Cardiac muscle cell (in vitro differentiated cells and primary cell): ENCODE results near the gene PBX4. TPM values are rescaled to one million over a fixed set of nuclear protein-coding genes. Genes with fewer than 3 reads are reported as not detected.

Experiments
- DNase-seq, 2 donors: peaks; one replicate each; pipeline versions ENCODE4 v3.0.0 to v3.0.0-alpha.2; 2010 to 2017; ENCODE audit warnings: low read depth in 1 of 2, low spot score in 1 of 2
- H3K27ac ChIP-seq: fragments of 200-600 bp; sonication (generic); 2 replicates; pipeline ENCODE4 v1.5.1; 2016
- H3K27me3 ChIP-seq: fragments of 200-600 bp; sonication (generic); 2 replicates; pipeline ENCODE4 v1.6.0; 2016; ENCODE audit warnings: control low read depth
- H3K36me3 ChIP-seq: fragments of 200-600 bp; sonication (generic); 2 replicates; pipeline ENCODE4 v1.5.1; 2016; ENCODE audit warnings: control low read depth
- H3K4me1 ChIP-seq: fragments of 200-600 bp; sonication (generic); 2 replicates; pipeline ENCODE4 v1.8.1; 2017; ENCODE audit warnings: low read depth, mild to moderate bottlenecking, mixed run types
- H3K4me3 ChIP-seq: fragments of 200-600 bp; sonication (generic); 2 replicates; pipeline ENCODE4 v1.5.1; 2016; ENCODE audit warnings: mild to moderate bottlenecking
- H3K9me3 ChIP-seq: fragments of 200-600 bp; sonication (generic); 2 replicates; pipeline ENCODE4 v1.5.1; 2017; ENCODE audit warnings: low read depth, mild to moderate bottlenecking, control low read depth
- polyA plus RNA-seq: library from polyadenylated mRNA; unstranded; fragments of >200 nt; fragmentation: Nextera tagmentation; extraction: Ambion mirVana; gene quantifications from 2 replicates; pipeline ENCODE4 v1.2.1, GENCODE V29; 2016
- total RNA-seq: library from RNA; depleted of rRNA; stranded (reverse); fragments of >200 nt; gene quantifications from 2 replicates; pipeline ENCODE4 v1.2.3, GENCODE V29; 2016
- TF ChIP-seq, protein P1 (sequence below): IDR thresholded peaks from 2 replicates; pipeline ENCODE4 v1.5.1; 2012; ENCODE audit warnings: low read depth, mild to moderate bottlenecking, low read length

The PBX4 gene
- total and polyA plus RNA-seq, 2 experiments from 2014 or later = 10.9 to 11.8 TPM

DNA sequence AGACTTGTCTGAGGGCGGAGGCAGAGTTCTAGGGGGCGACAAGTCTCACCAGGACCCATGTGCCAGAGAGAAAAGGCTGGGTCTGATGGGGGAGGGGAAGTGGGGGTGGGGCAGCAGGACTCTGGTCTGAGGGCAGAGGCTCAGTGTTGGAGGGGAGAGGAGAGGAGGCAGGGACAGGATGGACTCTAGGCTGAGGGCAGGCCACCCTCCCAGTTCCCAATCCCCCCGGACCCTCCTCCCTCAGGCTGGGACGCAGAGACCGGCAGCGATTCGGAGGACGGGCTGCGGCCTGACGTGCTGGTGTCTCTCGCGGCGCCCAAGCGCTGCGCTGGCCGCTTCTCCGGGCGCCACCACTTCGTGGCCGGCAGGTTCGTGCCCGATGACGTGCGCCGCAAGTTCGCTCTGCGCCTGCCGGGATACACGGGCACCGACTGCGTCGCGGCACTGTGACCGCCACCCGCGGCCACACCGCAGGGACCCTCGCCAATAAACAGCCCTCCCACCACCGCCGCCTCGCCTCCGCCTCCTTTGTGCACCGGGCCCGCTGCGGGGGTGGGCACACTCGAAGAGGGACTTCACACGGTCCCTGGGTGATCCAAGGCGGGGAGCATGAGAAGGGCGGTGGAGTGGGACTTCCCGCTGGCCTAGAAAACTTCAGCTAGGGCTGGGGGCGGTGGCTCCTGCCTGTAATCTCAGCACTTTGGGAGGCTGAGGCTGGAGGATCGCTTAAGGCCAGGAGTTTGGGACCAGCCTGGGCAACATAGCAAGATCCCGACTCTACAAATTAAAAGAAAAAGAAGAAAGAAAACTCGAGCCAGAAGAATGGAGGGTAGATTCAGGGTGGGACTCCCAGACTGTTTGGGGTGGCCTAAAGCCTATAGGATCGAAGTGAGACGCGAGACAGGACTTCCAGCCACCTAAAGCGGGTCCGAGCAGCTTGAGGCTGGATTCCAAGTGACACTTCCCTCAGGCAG, 81.1 kb downstream of the PBX4 start:
- H3K9me3 ChIP-seq = no peaks in the 10 kb centered on the region
- H3K27me3 ChIP-seq = peaks cover 8% of the 10 kb centered on the region
- no peak overlapping the region for H3K4me3 ChIP-seq
- no peak overlapping the region for H3K27ac ChIP-seq
- TF ChIP-seq, protein P1, sequence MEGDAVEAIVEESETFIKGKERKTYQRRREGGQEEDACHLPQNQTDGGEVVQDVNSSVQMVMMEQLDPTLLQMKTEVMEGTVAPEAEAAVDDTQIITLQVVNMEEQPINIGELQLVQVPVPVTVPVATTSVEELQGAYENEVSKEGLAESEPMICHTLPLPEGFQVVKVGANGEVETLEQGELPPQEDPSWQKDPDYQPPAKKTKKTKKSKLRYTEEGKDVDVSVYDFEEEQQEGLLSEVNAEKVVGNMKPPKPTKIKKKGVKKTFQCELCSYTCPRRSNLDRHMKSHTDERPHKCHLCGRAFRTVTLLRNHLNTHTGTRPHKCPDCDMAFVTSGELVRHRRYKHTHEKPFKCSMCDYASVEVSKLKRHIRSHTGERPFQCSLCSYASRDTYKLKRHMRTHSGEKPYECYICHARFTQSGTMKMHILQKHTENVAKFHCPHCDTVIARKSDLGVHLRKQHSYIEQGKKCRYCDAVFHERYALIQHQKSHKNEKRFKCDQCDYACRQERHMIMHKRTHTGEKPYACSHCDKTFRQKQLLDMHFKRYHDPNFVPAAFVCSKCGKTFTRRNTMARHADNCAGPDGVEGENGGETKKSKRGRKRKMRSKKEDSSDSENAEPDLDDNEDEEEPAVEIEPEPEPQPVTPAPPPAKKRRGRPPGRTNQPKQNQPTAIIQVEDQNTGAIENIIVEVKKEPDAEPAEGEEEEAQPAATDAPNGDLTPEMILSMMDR = no peak
- no peak for DNase-seq
- no peaks in the 10 kb centered on the region for H3K4me1 ChIP-seq
- no peaks in the 10 kb centered on the region for H3K36me3 ChIP-seq

DNA sequence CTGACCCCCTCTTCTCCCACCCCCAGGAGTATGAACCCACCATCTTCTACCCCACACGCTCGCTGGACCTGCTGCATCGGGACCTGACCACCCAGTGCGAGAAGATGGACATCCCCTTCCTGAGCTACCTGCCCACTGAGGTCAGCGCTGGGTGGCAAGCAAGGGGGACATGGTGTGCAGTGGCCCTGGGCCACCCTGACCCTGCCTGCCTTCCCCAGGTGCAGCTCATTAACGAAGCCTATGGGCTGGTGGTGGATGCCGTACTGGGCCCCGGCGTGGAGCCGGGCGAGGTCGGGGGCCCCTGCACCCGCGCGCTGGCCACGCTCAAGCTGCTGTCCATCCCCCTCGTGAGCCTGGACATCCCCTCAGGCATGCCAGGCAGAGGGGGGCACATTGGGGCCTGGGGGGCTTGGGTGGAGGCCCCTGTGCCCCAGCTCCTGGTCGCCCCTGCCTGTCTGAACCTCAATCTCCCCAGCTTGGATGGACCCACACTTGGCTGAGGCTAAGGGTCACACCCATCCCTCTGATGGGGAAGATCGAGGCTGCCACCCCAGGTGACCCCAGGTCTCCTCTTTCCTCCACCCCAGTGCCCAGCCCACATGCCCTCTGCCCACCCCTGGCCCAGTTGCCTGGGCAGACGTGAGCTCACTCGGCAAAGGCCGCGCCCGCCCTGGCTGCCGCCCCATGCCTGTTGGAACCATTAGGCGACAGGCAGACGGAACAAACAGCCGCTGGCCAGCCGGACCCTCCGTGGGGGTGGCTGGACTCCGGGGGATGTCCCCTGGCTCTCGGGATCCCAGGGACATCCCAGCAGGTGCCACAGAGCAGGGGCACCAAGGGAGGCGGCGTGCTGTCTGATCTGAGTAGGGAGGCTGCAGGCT, 82.9 kb downstream of the PBX4 start:
- TF ChIP-seq, protein P1 = no peak
- no peak for DNase-seq
- H3K4me1 ChIP-seq = no peaks in the 10 kb centered on the region
- no peaks in the 10 kb centered on the region for H3K9me3 ChIP-seq
- H3K4me3 ChIP-seq = no peak overlapping the region
- peaks cover 8% of the 10 kb centered on the region for H3K27me3 ChIP-seq
- H3K27ac ChIP-seq = no peak overlapping the region
- no peaks in the 10 kb centered on the region for H3K36me3 ChIP-seq

DNA sequence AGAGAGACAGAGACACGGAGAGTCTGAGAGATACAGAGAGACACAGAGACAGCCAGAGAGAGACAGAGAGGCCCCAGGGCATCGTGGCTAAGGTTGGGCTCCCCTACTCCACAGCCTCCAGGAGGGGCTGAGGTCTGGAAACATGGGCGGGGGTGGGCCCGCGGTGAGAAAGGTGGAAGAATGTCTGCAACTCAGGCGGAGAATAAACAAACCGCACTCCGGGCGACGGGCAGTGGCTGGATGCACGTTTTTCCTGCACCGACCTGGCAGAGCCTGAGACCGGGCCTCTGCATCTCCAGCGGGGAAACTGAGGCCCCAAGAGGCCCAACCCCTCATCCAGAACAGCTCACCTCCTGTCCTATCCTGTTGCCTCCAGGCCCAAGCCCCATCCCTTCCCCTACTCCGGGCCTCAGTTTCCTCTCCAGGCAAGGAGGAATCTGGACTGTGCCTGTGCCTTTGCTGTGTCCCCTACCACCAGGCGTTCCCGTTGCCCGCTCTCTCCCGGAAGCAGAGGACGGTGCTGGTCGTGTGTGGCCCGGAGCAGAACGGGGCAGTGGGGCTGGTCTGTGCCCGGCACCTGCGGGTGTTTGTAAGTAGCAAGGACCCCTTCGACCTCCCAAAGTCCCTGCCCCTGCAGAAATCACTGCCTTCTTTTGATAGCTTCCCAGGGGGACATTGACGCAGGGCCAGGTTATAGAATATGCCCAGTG, 83.8 kb downstream of the PBX4 start:
- no peak for DNase-seq
- Histone ChIP-seq H3K9me3 (no peaks in the 10 kb centered on the region), H3K4me3 (no peak overlapping the region), H3K27me3 (peaks cover 7% of the 10 kb centered on the region), H3K4me1 (no peaks in the 10 kb centered on the region), H3K27ac (no peak overlapping the region), H3K36me3 (no peaks in the 10 kb centered on the region)
- TF ChIP-seq, protein P1 = no peak

DNA sequence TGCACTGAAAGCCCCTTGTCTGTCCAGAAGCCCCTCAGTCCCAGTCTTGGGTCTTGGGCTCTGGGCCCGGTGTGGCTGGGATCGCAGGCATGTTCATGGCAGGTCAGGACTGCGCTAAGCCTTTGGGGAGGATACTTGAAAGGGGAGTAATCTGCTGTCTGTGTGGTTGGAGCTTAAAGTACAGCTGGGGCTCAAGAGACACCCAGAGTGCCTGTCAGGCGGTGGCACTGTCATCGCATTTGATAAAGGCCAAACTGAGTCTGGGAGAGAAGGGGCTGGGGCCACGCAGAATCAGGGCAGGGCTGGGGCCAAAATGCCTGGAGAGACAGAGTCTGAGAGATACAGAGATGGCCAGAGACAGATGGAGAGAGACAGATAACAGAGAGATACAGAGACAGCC, 84.6 kb downstream of the PBX4 start:
- Histone ChIP-seq H3K4me1 (no peaks in the 10 kb centered on the region), H3K4me3 (no peak overlapping the region), H3K27ac (no peak overlapping the region), H3K27me3 (peaks cover under 1% of the 10 kb centered on the region), H3K36me3 (no peaks in the 10 kb centered on the region), H3K9me3 (no peaks in the 10 kb centered on the region)
- TF ChIP-seq, protein P1 = no peak
- DNase-seq = no peak
